Measurements from ENCODE around the gene ALX1.

GRCh38 chr12:85280984-85281630, 1.1 kb downstream of the ALX1 start:
- TF ChIP-seq EZH2 (IDR thresholded peaks at IDR 0.05; ENCODE audit: low read depth) = no peak
- TF ChIP-seq CTCF (conservative IDR thresholded peaks at IDR 0.05) = no peak

Data from PC-9 (cell line).